ENCODE results near the gene ATP6V1A.

The ATP6V1A gene

DNA sequence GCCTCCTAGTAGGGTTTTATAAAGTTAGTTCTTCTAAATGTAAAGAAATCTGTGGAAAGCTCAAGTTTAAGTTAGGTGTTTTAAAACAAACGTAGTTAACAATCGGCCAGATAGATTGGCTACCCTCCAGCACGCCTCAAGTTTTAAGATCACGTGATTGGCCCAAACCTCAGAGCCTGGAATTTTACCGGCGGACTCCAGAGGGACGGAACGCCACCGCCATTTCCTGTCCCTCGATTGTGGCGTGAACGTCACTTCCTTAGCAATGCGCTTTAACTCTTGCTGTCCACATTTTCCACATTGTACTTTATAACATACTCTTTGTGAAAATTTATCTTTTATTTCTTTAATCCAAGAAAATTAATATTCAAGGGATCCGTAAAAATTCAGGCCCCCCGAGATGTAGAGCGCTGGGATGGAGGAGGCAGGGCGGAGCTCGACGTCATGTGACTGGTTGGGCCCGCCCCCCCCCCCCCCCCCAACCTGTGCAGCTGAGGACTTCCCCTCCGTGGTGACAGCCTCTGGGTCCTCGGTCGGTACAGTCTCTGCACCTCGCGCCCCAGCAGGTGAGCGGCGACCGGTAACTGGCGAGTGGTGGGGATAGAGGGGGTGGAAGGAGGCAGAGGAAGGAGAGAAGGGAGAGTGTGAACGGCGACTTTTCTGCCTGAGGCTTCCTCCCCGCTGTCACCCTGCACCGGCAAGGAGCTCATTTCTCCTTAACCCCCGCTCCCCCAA, at the start of gene ATP6V1A:
ATP6V1A (plus strand) TSS at position 488 of the 735 bp plus-strand sequence. CDS start 31,719 bp downstream, outside the sequence.
- peak; percentile 96 for DNase-seq (ENCODE audit: low spot score)

DNA sequence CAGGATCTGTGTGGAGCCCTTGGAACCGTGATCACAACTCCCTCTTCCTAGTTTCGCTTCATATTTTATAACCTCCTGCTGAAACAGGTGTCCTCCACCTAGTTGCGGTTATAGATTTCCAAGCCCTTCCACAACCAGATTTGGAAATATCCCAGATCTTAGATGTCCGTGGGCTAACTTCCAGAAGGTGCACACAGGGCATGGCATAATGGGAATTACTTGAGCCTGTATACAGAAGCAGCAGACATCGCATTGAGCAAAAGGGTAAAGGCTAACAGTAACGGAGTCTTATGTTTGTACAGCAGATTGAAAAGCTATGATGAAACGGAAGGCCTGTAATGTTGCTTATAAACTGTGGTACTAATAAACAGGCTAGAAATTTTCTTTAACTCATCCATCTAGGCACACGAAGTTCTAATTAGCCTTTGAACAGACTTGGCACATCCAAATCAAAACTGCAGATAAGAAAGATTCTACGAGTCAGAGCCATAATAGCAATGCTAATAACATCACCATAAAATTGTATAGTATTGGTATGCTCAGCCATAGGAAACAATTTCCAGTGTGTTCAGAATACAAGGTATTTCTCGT, 49.2 kb upstream of the ATP6V1A start:
- no peak for DNase-seq (ENCODE audit: low spot score)

- no peak for DNase-seq (ENCODE audit: low spot score)
These were observed 48.6 kb upstream of the ATP6V1A start for GRCh38 chr3:113698213-113698742.

GRCh38 chr3:113698956-113699355, 47.9 kb upstream of the ATP6V1A start:
- DNase-seq (ENCODE audit: low spot score) = no peak

DNA sequence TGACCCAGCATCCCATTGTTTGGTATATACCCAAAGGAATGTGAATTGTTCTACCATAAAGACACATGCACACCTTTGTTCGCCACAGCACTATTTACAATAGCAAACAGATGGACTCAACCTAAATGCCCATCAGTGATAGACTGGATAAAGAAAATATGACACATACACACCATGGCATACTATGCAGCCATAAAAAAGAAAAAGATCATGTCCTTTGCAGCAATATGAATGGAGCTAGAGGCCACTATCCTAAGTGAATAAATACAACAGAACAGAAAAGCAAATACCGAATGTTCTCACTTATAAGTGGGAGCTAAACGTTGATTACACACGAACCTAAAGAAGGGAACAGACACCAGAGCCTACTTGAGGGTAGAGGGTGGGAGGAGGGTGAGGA, 39.0 kb upstream of the ATP6V1A start:
- no peak for DNase-seq (ENCODE audit: low spot score)

- no peak for DNase-seq (ENCODE audit: low spot score)
These were observed 34.7 kb upstream of the ATP6V1A start for GRCh38 chr3:113712129-113712528.

DNA sequence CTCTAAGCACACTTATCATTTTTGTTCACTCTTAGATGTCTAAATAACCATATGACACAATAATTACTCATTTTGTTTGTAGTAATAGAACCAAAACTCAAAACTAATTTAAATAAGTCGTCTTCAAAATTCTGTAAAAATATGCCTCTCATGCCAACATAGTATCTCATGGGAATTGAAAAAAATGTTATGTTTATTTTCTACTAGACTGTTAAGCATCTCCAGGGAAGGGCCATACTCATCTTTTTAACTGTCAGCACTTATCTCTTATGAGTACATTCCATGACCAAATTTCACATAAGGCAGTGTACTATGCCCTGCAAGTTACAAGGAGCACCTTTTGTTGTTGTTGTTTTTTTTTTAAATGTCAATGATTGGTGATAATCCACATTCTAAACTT, 32.1 kb upstream of the ATP6V1A start:
- DNase-seq (ENCODE audit: low spot score) = no peak

DNA sequence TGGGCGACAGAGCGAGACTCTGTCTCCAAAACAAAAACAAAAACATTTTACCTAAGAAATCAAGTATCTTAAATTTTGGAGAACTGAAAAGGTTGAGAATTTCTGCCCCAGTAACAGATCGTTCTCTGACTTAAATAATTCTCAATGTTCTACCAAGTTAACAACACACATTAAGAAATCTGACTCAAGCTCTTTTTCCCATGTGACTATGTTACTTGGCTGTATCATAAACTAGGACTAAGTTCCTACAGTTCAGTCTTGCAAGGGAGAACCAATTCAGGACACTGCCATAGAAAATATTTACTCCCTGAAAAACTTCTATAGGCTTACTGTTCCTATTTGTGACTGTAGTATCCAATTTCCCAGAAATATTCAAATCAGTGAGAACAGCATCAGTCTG, 29.5 kb upstream of the ATP6V1A start:
- no peak for DNase-seq (ENCODE audit: low spot score)

DNA sequence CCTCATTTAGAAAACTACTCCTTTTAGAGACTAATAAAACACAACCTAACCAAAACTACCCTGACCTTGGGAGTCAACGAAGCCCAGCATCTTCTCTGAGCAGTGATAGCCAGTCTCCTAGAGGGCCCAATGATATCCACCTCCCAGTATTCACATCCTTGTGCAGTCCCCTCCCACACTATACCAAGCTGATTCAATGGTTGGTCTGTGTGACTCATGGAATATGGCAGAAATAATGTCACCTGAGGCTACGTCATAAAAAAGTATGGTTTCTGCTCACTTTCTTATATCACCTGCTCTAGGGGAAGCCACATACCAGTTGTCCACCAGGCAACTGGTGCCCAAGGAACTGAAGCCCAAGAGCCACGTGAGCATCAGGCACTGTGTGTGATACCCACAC, 29.0 kb upstream of the ATP6V1A start:
- DNase-seq (ENCODE audit: low spot score) = no peak

GRCh38 chr3:113719294-113719693, 27.5 kb upstream of the ATP6V1A start:
- no peak for DNase-seq (ENCODE audit: low spot score)

- no peak for DNase-seq (ENCODE audit: low spot score)
These were observed 27.1 kb upstream of the ATP6V1A start for GRCh38 chr3:113719758-113720157.

DNA sequence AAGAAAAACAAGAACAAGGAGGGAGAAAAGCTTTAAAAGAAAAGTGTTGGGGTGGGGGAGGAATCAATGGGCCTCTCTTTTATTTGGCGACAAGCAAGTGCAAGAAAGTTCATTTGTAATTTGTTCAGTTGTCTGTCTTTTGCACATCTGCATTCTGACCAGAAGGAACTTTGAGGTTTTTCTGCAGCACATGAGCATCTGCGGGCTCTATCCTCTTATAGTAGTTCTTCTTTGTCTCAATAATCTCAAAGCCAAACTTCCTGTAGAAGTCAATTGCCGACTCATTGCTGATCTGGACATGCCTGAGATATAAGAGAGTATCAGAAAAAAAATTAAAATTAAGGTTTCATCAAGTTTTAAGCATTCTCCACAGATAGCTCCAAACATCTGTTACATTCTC, 25.2 kb upstream of the ATP6V1A start:
- DNase-seq (ENCODE audit: low spot score) = no peak

DNA sequence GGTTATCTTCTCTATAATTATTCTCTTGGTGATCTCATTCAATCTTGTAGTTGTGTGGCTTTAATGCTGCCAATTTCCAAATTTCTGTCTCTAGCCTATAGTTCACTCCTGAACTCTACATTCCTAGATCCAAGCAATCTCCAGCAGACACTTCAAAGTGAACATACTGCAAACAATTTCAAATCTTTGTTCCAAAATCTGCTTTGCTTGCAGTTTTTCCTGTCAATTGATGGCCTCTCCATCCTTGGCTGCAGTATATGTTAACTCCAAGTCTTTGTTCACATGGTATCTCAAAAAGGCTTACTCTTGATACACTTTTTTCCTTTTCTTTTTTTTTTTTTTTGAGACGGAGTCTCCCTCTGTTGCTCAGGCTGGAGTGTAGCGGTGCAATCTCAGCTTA, 18.2 kb upstream of the ATP6V1A start:
- no peak for DNase-seq (ENCODE audit: low spot score)

DNA sequence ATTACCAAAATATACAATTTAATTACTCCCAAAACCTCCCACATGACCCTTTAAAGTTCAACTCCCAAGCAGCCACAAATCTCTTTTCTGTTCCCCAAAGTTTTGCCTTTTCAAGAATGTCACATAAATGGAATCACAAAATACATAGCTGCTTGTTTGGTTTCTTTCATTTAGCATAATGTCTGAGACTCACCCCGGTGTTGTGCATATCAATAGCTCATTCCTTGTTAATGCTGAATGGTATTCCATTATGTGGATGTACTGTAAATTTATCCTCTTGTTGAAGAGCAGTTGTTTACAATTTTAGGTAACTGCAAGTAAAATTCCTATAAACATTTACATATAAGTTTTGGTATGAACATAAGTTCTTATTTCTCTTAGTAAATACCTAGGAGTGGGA, 16.3 kb upstream of the ATP6V1A start:
- DNase-seq (ENCODE audit: low spot score) = no peak

GRCh38 chr3:113731694-113732093, 15.1 kb upstream of the ATP6V1A start:
- no peak for DNase-seq (ENCODE audit: low spot score)

- peak; percentile 84 for DNase-seq (ENCODE audit: low spot score)
These were observed 10.2 kb upstream of the ATP6V1A start for GRCh38 chr3:113736548-113737089.

- DNase-seq (ENCODE audit: low spot score) = no peak
These were observed 5.7 kb upstream of the ATP6V1A start for GRCh38 chr3:113741086-113741485.

GRCh38 chr3:113741620-113742019, 5.2 kb upstream of the ATP6V1A start:
- DNase-seq (ENCODE audit: low spot score) = no peak

GRCh38 chr3:113743006-113743630, 3.7 kb upstream of the ATP6V1A start:
- peak; percentile 31 for DNase-seq (ENCODE audit: low spot score)

DNA sequence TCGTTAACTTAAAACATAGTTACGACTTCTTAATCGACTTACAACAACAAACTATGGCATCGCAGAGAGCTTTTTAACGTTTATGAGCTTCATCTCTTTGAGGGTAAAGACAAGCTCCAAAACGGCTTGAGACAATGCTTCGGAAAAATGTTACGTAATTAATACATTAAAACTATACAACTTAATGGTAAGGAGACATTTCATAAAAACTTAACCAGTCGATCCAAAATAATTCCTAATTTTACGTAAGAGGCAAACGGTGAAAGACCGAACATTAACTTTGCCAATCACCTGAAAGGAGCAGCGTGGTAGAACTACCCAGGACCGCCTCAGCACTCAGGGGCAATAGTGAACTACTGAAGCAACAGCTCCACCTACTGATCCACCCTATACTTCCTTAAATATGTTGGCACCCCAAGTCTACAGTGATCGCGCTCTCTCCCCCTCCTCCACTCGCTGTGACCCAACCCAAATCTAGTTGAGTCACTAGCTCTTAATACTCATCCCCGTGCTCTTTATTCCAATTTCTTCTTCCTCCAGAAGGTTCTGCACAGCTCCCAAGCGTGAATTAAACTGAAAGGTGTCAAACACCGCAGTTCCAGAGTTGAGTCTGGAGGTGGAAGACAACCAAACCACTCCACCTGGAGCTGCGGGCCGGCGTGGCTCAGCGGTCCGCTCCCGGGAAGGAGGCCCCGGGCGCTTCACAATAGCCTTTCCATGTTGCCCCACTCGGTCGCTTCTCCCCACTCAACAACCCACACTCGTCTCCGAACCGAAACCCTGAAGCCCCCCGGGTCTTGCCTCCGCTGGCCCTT, 1.7 kb upstream of the ATP6V1A start:
- peak; percentile 93 for DNase-seq (ENCODE audit: low spot score)

- DNase-seq (ENCODE audit: low spot score) = peak; percentile 92
These were observed 883 bp upstream of the ATP6V1A start, which contains the start of gene NAA50 for GRCh38 chr3:113745756-113746547. Gene NAA50 (minus strand): TSS chr3:113746249. CDS start chr3:113745949, 300 bp downstream.

Measured in hematopoietic multipotent progenitor cell treated with erythropoietin and hydrocortisone succinate and interleukin-3 and kit ligand, for 17 days (in vitro differentiated cells).